ENCODE results near the gene BORCS5. TPM values are rescaled to one million over a fixed set of nuclear protein-coding genes. Genes with fewer than 3 reads are reported as not detected.

Gene BORCS5
- total and polyA plus RNA-seq, 2 of the 4 experiments (the other 2 are of a cell fraction): 14.4 to 18.3 TPM

DNA sequence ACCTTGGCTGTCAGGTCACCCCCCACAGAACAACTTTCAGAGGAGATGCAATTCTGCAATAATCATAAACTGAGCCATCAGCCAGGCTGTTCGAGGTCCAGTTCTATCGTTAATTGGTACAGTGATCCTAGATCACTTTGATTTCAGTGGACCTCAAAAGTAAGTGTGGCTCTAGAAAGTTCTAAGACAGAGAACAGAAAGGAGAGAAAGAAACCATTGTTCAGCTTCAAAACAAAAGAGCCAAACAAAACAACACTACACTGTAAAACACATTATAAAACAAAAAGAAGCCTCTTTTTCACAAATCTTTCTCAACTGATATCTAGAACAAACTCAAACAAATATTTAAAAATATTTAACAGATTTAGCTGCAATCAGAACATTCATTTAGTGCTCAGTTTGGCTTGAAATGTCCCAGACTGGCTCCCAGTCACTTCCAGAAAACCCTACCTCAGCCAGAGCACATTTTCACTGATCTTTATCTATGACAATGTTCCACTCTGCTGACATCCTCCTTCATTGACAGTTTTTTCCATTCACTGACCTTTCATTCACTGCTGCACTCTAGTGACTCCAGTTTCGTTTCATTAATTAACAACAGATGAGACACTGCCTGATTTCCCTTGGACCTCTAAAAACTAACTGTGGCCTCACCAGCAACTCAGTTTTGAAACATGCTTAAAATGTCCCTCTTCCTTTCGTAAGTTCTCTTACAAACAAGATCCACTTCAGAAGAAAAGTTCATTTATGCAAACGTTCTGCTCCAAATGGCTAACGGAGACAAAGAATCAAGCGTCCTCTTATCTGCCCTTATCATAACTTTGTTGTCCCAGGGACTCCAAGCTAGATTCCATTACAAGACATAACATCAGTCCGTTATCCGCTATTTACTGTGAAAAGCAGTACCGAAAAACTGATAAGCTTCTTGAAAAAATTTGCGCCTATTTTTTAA lies 148.9 kb downstream of the BORCS5 start:
- Histone ChIP-seq H3K4ac (ENCODE audit: low read depth, low read length) (peak overlapping the region; percentile 40; the same call in 1 of the 2 replicates), H3K9me1 (ENCODE audit: insufficient read depth, low read length) (peaks cover 13% of the 10 kb centered on the region), H3K9ac (ENCODE audit: low read depth, low read length) (peak overlapping the region; percentile 39), H4K8ac (ENCODE audit: low read depth in 2 of 2, low read length in 2 of 2) (peak overlapping the region in 1 of 2 experiments; percentile 23; a peak in 2 of 4 replicates), H2BK20ac (ENCODE audit: low read depth, low read length) (peak overlapping the region; percentile 0; the same call in 1 of the 2 replicates), H3K56ac (ENCODE audit: extremely low read depth, insufficient read depth, low read length) (peak overlapping the region; percentile 62; the same call in 1 of the 2 replicates), H3K36me3 (ENCODE audit: control insufficient read depth, insufficient read depth, low read length) (no peaks in the 10 kb centered on the region), H3K4me2 (ENCODE audit: low read depth, low read length) (peak overlapping the region; percentile 78), H2AK5ac (ENCODE audit: low read depth, low read length) (0 out of 2 replicates have a peak overlapping the region, but pooled peaks have one; percentile 62), H2BK120ac (ENCODE audit: low read depth, low read length) (peak overlapping the region; percentile 30; the same call in 1 of the 2 replicates), H3K79me1 (ENCODE audit: low read depth in 1 of 2, low read length in 2 of 2) (peaks cover 18 to 45% of the 10 kb centered on the region in 2 experiments; a peak in 3 of 4 replicates), H4K20me1 (ENCODE audit: insufficient read depth, low read length) (peaks cover 3% of the 10 kb centered on the region; the same call in 1 of the 2 replicates), H3K27me3 (ENCODE audit: control insufficient read depth, insufficient read depth, low read length) (no peaks in the 10 kb centered on the region), H3K4me1 (ENCODE audit: control insufficient read depth, insufficient read depth, low read length) (peaks cover 16% of the 10 kb centered on the region), H3K9me3 (ENCODE audit: control insufficient read depth, insufficient read depth, low read length) (no peaks in the 10 kb centered on the region), H3K4me3 (ENCODE audit: insufficient read depth, low read depth, low read length) (peak overlapping the region; percentile 30; the same call in 1 of the 2 replicates), H3K23ac (ENCODE audit: low read depth, low read length) (peak overlapping the region; percentile 69; the same call in 1 of the 2 replicates), H2BK5ac (ENCODE audit: low read depth, low read length, poor library complexity, severe bottlenecking) (peak overlapping the region; percentile 71), H4K91ac (ENCODE audit: insufficient read depth, low read depth, low read length) (peak overlapping the region; percentile 33; the same call in 1 of the 2 replicates), H3K27ac (ENCODE audit: insufficient read depth, low read length) (peak overlapping the region; percentile 56; the same call in 1 of the 2 replicates), H2AFZ (replicated peaks; ENCODE audit: low read length, poor library complexity) (no peak overlapping the region), H2AK9ac (replicated peaks; ENCODE audit: low read depth, low read length, poor library complexity) (no peak overlapping the region), H2BK15ac (ENCODE audit: low read depth, low read length) (no peak overlapping the region), H3K14ac (replicated peaks; ENCODE audit: low read depth, low read length) (peak overlapping the region; percentile 62), H3K18ac (ENCODE audit: low read depth, low read length) (peak overlapping the region; percentile 56; the same call in 1 of the 2 replicates), H4K5ac (ENCODE audit: low read depth, low read length) (no peak overlapping the region; the same call in none of the 2 replicates)
- intact Hi-C loops (cut with micrococcal nuclease): loop anchor here (5.0 kb wide), 3 partner anchors 56 to 151 kb away; partner anchors contain the start of gene DUSP16
- POLR2A ChIA-PET (ENCODE audit: unreplicated experiment): interaction anchor here (0.5 to 0.8 kb wide), 3 partner anchors 17 to 148 kb away, joined by 3 to 4 read pairs (median 3); no protein-coding TSS in a partner anchor
- dilution Hi-C loops (cut with HindIII; ENCODE audit: low sequenced_read_pairs, unreplicated experiment): no loop called here
- CTCF ChIA-PET: interaction anchor here (1.5 kb wide), 1 partner anchor 9 kb away, joined by 3 read pairs; no protein-coding TSS in a partner anchor
- WGBS, 2 experiments (ENCODE audit: extremely low coverage in 2 of 2, insufficient read length in 1 of 2): 0% methylated on average over 1 of the region's 11 CpGs; no CpG with 5 or more reads in 1 of the 2 experiments
- no TSS peak for BruUV-seq (replicated peaks)
- in situ Hi-C loops (cut with MboI; ENCODE audit: low sequenced_read_pairs): no loop called here
- DNase-seq (peak; percentile 65), ATAC-seq (ENCODE audit: low read depth) (peak; percentile 48)
- TF ChIP-seq USF2 (IDR thresholded peaks at IDR 0.05; ENCODE audit: low read depth, low read length) (no peak), MXI1 (IDR thresholded peaks at IDR 0.05; ENCODE audit: borderline replicate concordance, low read depth, low read length) (no peak), BHLHE40 (IDR thresholded peaks at IDR 0.05; ENCODE audit: low read depth, low read length) (no peak), CHD1 (IDR thresholded peaks at IDR 0.05; ENCODE audit: low read depth, low read length) (no peak), ELK1 (IDR thresholded peaks at IDR 0.05; ENCODE audit: borderline replicate concordance, low read depth, low read length) (no peak), NFE2L2 (IDR thresholded peaks at IDR 0.05; ENCODE audit: low read depth, low read length) (no peak), RCOR1 (IDR thresholded peaks at IDR 0.05; ENCODE audit: insufficient replicate concordance, low read length) (no peak), MAZ (IDR thresholded peaks at IDR 0.05; ENCODE audit: borderline replicate concordance, low read depth, low read length) (no peak), POLR2A (IDR thresholded peaks at IDR 0.05; ENCODE audit: low read depth, low read length) (no peak), MAFK (IDR thresholded peaks at IDR 0.05; ENCODE audit: low read depth, low read length) (no peak), CTCF (conservative IDR thresholded peaks at IDR 0.05; ENCODE audit: low read depth, low read length) (no peak)

Data from IMR-90 (cell line).